Measurements from ENCODE around the gene KIF14. TPM values are rescaled to one million over a fixed set of nuclear protein-coding genes. Genes with fewer than 3 reads are reported as not detected.

The KIF14 gene
- total and polyA plus RNA-seq, 2 donors (not counting 1 experiment from before 2014, with no cell fraction given), result 2.2 to 4.0 TPM

DNA sequence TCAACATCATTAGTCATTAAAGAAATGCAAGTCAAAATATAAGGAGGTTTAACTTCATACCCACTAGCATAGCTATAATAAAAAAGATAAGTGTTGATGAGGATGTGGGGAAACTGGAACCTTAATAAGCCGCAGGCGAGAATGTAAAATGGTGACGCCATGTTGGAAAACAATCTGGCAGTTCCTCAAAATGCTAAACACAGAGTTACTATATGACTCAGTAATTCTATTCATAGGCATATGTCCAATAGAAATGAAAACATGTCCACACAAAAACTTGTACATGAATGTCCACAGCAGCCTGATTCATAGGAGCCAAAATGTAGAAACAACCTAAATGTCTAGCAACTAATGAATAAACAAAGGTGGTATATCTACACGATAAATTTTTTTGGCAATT lies 26.0 kb upstream of the KIF14 start:
- Histone ChIP-seq H3K9ac (ENCODE audit: insufficient read depth, low read length) (no peak overlapping the region), H3K4me2 (ENCODE audit: extremely low read depth, insufficient read depth, low read length) (no peak overlapping the region), H2AFZ (ENCODE audit: low read length) (no peak overlapping the region), H4K20me1 (ENCODE audit: control insufficient read depth, extremely low read depth, insufficient read depth, low read length) (no peaks in the 10 kb centered on the region), H3K36me3 (ENCODE audit: control insufficient read depth, insufficient read depth, low read length) (no peaks in the 10 kb centered on the region), H3K79me2 (ENCODE audit: control insufficient read depth, insufficient read depth, low read length) (no peaks in the 10 kb centered on the region), H3K27ac (ENCODE audit: insufficient read depth, low read length) (no peak overlapping the region), H3K27me3 (ENCODE audit: control insufficient read depth, insufficient read depth, low read length) (no peaks in the 10 kb centered on the region), H3K9me3 (ENCODE audit: control insufficient read depth, insufficient read depth, low read depth, low read length) (no peaks in the 10 kb centered on the region), H3K4me3 (replicated peaks in 1 of 4; ENCODE audit: control extremely low read depth in 1 of 4, insufficient read depth in 1 of 4, low read depth in 3 of 4, low read length in 4 of 4) (no peak overlapping the region), H3K4me1 (ENCODE audit: control insufficient read depth, extremely low read depth, insufficient read depth, low read length) (no peaks in the 10 kb centered on the region)
- TF ChIP-seq, protein P1, sequence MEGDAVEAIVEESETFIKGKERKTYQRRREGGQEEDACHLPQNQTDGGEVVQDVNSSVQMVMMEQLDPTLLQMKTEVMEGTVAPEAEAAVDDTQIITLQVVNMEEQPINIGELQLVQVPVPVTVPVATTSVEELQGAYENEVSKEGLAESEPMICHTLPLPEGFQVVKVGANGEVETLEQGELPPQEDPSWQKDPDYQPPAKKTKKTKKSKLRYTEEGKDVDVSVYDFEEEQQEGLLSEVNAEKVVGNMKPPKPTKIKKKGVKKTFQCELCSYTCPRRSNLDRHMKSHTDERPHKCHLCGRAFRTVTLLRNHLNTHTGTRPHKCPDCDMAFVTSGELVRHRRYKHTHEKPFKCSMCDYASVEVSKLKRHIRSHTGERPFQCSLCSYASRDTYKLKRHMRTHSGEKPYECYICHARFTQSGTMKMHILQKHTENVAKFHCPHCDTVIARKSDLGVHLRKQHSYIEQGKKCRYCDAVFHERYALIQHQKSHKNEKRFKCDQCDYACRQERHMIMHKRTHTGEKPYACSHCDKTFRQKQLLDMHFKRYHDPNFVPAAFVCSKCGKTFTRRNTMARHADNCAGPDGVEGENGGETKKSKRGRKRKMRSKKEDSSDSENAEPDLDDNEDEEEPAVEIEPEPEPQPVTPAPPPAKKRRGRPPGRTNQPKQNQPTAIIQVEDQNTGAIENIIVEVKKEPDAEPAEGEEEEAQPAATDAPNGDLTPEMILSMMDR (conservative IDR thresholded peaks at IDR 0.05 in 1 of 2, IDR thresholded peaks at IDR 0.05 in 1 of 2; ENCODE audit: low read depth in 1 of 2, low read length in 2 of 2), result no peak
- TF ChIP-seq EZH2 (IDR thresholded peaks at IDR 0.05; ENCODE audit: low read length, missing control alignments), result no peak
- DNase-seq (ENCODE audit: low read depth in 2 of 2), result peak in 1 of 2 donors; percentile 18

DNA sequence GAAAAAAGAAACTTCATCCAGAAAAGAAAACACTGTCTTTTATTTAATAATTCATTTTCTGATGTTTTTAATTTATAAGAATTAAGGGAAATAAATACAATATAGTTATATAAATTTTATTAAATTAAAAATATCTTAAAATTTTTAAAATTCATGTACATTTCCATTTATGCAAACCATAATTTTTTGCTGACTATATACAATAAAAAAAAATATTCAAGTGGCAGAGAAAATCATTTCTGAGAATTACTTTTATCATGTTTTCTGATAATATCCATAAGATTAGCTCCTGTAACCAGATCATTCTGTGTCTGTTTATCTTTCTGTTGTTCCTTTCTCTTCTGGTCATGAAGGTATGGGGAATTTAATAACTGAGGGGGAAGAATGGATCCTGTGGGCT lies 23.5 kb upstream of the KIF14 start:
- Histone ChIP-seq H3K4me1 (ENCODE audit: control insufficient read depth, extremely low read depth, insufficient read depth, low read length) (peaks cover 11% of the 10 kb centered on the region), H3K27ac (ENCODE audit: insufficient read depth, low read length) (no peak overlapping the region), H3K9ac (ENCODE audit: insufficient read depth, low read length) (no peak overlapping the region), H4K20me1 (ENCODE audit: control insufficient read depth, extremely low read depth, insufficient read depth, low read length) (no peaks in the 10 kb centered on the region), H3K36me3 (ENCODE audit: control insufficient read depth, insufficient read depth, low read length) (no peaks in the 10 kb centered on the region), H3K4me3 (replicated peaks in 1 of 4; ENCODE audit: control extremely low read depth in 1 of 4, insufficient read depth in 1 of 4, low read depth in 3 of 4, low read length in 4 of 4) (no peak overlapping the region), H2AFZ (ENCODE audit: low read length) (no peak overlapping the region), H3K27me3 (ENCODE audit: control insufficient read depth, insufficient read depth, low read length) (no peaks in the 10 kb centered on the region), H3K9me3 (ENCODE audit: control insufficient read depth, insufficient read depth, low read depth, low read length) (no peaks in the 10 kb centered on the region), H3K4me2 (ENCODE audit: extremely low read depth, insufficient read depth, low read length) (no peak overlapping the region), H3K79me2 (ENCODE audit: control insufficient read depth, insufficient read depth, low read length) (no peaks in the 10 kb centered on the region)
- TF ChIP-seq EZH2 (IDR thresholded peaks at IDR 0.05; ENCODE audit: low read length, missing control alignments), result no peak
- TF ChIP-seq, protein P1 (conservative IDR thresholded peaks at IDR 0.05 in 1 of 2, IDR thresholded peaks at IDR 0.05 in 1 of 2; ENCODE audit: low read depth in 1 of 2, low read length in 2 of 2), result no peak
- DNase-seq (ENCODE audit: low read depth in 2 of 2), result no peak

DNA sequence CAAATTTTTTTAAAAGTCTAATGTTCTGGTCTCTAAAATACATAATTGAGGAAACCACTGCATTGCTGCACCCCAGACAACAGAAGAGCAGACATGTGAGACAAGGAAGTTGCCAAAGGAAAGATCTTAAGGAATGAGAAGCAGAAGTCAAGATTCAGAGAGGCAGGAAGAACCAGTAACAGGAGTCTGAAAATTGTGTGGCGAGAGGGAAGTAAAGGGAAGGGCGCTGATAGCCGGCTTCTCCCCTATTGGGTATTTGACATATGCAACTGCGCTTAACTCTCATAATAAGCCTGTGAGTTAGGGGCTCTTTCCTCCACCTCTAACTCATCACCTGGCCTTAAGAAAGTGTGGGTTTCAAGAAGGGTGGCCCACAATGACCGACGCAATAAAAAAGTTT lies 21.9 kb upstream of the KIF14 start:
- Histone ChIP-seq H2AFZ (ENCODE audit: low read length) (no peak overlapping the region), H4K20me1 (ENCODE audit: control insufficient read depth, extremely low read depth, insufficient read depth, low read length) (no peaks in the 10 kb centered on the region), H3K4me3 (replicated peaks in 1 of 4; ENCODE audit: control extremely low read depth in 1 of 4, insufficient read depth in 1 of 4, low read depth in 3 of 4, low read length in 4 of 4) (no peak overlapping the region), H3K27me3 (ENCODE audit: control insufficient read depth, insufficient read depth, low read length) (no peaks in the 10 kb centered on the region), H3K9ac (ENCODE audit: insufficient read depth, low read length) (no peak overlapping the region), H3K36me3 (ENCODE audit: control insufficient read depth, insufficient read depth, low read length) (no peaks in the 10 kb centered on the region), H3K27ac (ENCODE audit: insufficient read depth, low read length) (no peak overlapping the region), H3K4me1 (ENCODE audit: control insufficient read depth, extremely low read depth, insufficient read depth, low read length) (peaks cover 11% of the 10 kb centered on the region), H3K9me3 (ENCODE audit: control insufficient read depth, insufficient read depth, low read depth, low read length) (no peaks in the 10 kb centered on the region), H3K79me2 (ENCODE audit: control insufficient read depth, insufficient read depth, low read length) (no peaks in the 10 kb centered on the region), H3K4me2 (ENCODE audit: extremely low read depth, insufficient read depth, low read length) (no peak overlapping the region)
- no peak for TF ChIP-seq EZH2 (IDR thresholded peaks at IDR 0.05; ENCODE audit: low read length, missing control alignments)
- TF ChIP-seq, protein P1 (conservative IDR thresholded peaks at IDR 0.05 in 1 of 2, IDR thresholded peaks at IDR 0.05 in 1 of 2; ENCODE audit: low read depth in 1 of 2, low read length in 2 of 2), result no peak
- peak in 1 of 2 donors; percentile 22 for DNase-seq (ENCODE audit: low read depth in 2 of 2)
